HL-60 (cell line): Measurements from ENCODE around the gene ARHGAP10.

Experiments used
- DNase-seq, 2 experiments: peaks; one replicate each; pipeline ENCODE4 v3.0.0-alpha.2; 2010 to 2020; ENCODE audit warnings: low read depth in 1 of 2, low spot score in 1 of 2
- H3K27ac ChIP-seq: fragments of 250-450 bp; sonication (Bioruptor Pico); replicated peaks from 2 replicates; pipeline ENCODE4 v1.5.1; 2020; ENCODE audit warnings: mild to moderate bottlenecking, moderate library complexity
- H3K27me3 ChIP-seq: fragments of 250-450 bp; sonication (Bioruptor Pico); 2 replicates; pipeline ENCODE4 v1.5.1; 2021; ENCODE audit warnings: mild to moderate bottlenecking, moderate library complexity; ENCODE audit not compliant: insufficient read depth, poor library complexity, severe bottlenecking
- H3K4me3 ChIP-seq: replicated peaks from 2 replicates; pipeline ENCODE4 v1.5.1; 2011; ENCODE audit warnings: mild to moderate bottlenecking, control low read depth, low read length; ENCODE audit not compliant: insufficient read depth
- CTCF ChIP-seq: IDR thresholded peaks from one replicate; pipeline ENCODE4 v1.5.1; 2011; ENCODE audit warnings: low read length, control low read depth, inconsistent platforms; ENCODE audit not compliant: insufficient read depth
- GABPA ChIP-seq: IDR thresholded peaks from 2 replicates; pipeline ENCODE4 v1.6.1; 2012; ENCODE audit warnings: low read depth
- POLR2AphosphoS5 ChIP-seq: IDR thresholded peaks from 2 replicates; pipeline ENCODE4 v1.6.1; 2012; ENCODE audit warnings: low read depth
- REST ChIP-seq: IDR thresholded peaks from 2 replicates; pipeline ENCODE4 v1.6.1; 2012; ENCODE audit warnings: low read depth; ENCODE audit not compliant: insufficient replicate concordance
- SPI1 ChIP-seq: IDR thresholded peaks from 2 replicates; pipeline ENCODE4 v1.6.1; 2012; ENCODE audit warnings: low read depth, mild to moderate bottlenecking, borderline replicate concordance

The ARHGAP10 gene

GRCh38 chr4:147994076-147994475 is 262.2 kb downstream of the ARHGAP10 start:
- no peak overlapping the region for H3K4me3 ChIP-seq
- no peak for DNase-seq
- H3K27me3 ChIP-seq: no peaks in the 10 kb centered on the region
- no peak for TF ChIP-seq CTCF
- TF ChIP-seq POLR2AphosphoS5: no peak
- TF ChIP-seq GABPA: no peak
- no peak for TF ChIP-seq SPI1
- TF ChIP-seq REST: no peak
- H3K27ac ChIP-seq: no peak overlapping the region

- DNase-seq: no peak
Measured at GRCh38 chr4:147994491-147995385, 262.9 kb downstream of the ARHGAP10 start.

More at GRCh38 chr4:147994491-147995385, 262.9 kb downstream of the ARHGAP10 start:
- Histone ChIP-seq H3K4me3 (no peak overlapping the region), H3K27me3 (no peaks in the 10 kb centered on the region), H3K27ac (no peak overlapping the region)
- no peak for TF ChIP-seq SPI1
- no peak for TF ChIP-seq GABPA
- TF ChIP-seq REST: no peak
- TF ChIP-seq CTCF: no peak
- no peak for TF ChIP-seq POLR2AphosphoS5
